Mucosa of descending colon (tissue), 3 donors: ENCODE data around the gene PLEKHA6. TPM values are rescaled to one million over a fixed set of nuclear protein-coding genes. Genes with fewer than 3 reads are reported as not detected.

Source experiments
- ATAC-seq: fragments of 200-7000 bp; cut with Tn5 transposase; one replicate; pipeline ENCODE4 v1.9.1; 2020; ENCODE audit warnings: mild to moderate bottlenecking, moderate library complexity
- DNase-seq, 3 donors: peaks; one replicate each; pipeline ENCODE4 v3.0.0-alpha.2; 2020
- H3K36me3 ChIP-seq: fragments of 200-600 bp; one replicate; pipeline ENCODE4 v1.8.0; 2021; ENCODE audit warnings: low read depth, mild to moderate bottlenecking
- H3K4me1 ChIP-seq: fragments of 200-600 bp; one replicate; pipeline ENCODE4 v1.8.0; 2021; ENCODE audit warnings: low read depth, mild to moderate bottlenecking
- H3K4me3 ChIP-seq: fragments of 200-600 bp; one replicate; pipeline ENCODE4 v1.8.0; 2021; ENCODE audit warnings: mild to moderate bottlenecking
- H3K9me3 ChIP-seq: fragments of 200-600 bp; one replicate; pipeline ENCODE4 v1.8.0; 2021; ENCODE audit warnings: mild to moderate bottlenecking
- intact Hi-C, 2 donors: fragments of 100-400 bp; cut with DNase I in 1 of 2; cut with micrococcal nuclease in 1 of 2; formaldehyde crosslinking; loops; one replicate each; pipeline versions ENCODE4 v1.11.0 to v1.11.1; 2022; cut with DNase I, micrococcal nuclease
- total RNA-seq, 3 donors: library from RNA; stranded (reverse); fragmentation: NEBNext Ultra II Directional in 2 of 3; extraction: Animal tissue kit (Norgen Biotek cat#: 25700) in 2 of 3; gene quantifications; one replicate each; pipeline versions ENCODE4 v1.2.1 to v1.2.4, GENCODE V29; 2021 to 2023
- TF ChIP-seq, protein P1 (sequence below): fragments of 200-600 bp; IDR thresholded peaks from one replicate; pipeline ENCODE4 v1.8.0; 2022; ENCODE audit warnings: antibody characterized with exemption, mild to moderate bottlenecking
- donor health status: DM: no; HTN: no; CAD: no; lungs with moderate emphysema.
- donor health status: DM: no; HTN: no; CAD: no.
- donor health status: DM: no; HTN: yes; CAD: no.

The PLEKHA6 gene
- total RNA-seq, 3 donors from 2014 or later = 82.4 to 154 (median 115) TPM

DNA sequence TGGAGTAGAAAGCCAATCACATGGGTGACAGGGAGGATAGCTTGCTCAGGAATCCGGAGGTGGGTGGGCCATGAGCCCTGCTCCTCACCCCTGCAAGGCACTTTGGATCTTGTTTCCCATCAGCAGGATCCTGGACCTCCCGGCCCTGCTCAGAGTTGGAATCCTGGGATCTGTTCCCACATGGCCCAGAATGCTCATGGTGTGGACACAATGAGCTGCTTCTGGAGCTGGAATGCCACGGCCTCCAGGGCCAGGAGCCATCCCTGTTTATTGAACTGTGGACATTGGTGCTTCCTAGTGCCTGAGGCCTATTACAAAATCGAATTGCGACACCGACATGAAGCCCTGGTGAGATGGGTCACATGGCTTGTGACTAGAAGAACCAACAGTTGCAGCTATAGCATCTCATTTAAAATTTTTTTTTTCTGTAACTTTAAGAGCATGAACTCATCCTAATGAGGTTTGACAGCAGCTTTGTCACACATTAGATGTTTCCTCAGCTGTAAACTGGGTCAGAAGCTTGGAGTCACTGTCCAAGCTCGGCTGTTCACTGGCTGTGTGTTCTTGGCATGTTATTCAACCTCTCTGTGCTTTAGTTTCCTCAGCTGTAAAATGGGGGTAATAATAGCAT lies 105.6 kb downstream of the PLEKHA6 start:
- no peaks in the 10 kb centered on the region for H3K4me1 ChIP-seq
- H3K36me3 ChIP-seq = no peaks in the 10 kb centered on the region
- no peak overlapping the region for H3K4me3 ChIP-seq
- ATAC-seq (peak; percentile 15), DNase-seq (peak in 1 of 3 donors; percentile 37)
- TF ChIP-seq, protein P1, sequence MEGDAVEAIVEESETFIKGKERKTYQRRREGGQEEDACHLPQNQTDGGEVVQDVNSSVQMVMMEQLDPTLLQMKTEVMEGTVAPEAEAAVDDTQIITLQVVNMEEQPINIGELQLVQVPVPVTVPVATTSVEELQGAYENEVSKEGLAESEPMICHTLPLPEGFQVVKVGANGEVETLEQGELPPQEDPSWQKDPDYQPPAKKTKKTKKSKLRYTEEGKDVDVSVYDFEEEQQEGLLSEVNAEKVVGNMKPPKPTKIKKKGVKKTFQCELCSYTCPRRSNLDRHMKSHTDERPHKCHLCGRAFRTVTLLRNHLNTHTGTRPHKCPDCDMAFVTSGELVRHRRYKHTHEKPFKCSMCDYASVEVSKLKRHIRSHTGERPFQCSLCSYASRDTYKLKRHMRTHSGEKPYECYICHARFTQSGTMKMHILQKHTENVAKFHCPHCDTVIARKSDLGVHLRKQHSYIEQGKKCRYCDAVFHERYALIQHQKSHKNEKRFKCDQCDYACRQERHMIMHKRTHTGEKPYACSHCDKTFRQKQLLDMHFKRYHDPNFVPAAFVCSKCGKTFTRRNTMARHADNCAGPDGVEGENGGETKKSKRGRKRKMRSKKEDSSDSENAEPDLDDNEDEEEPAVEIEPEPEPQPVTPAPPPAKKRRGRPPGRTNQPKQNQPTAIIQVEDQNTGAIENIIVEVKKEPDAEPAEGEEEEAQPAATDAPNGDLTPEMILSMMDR = no peak
- no peaks in the 10 kb centered on the region for H3K9me3 ChIP-seq
- intact Hi-C loops = no loop called here

DNA sequence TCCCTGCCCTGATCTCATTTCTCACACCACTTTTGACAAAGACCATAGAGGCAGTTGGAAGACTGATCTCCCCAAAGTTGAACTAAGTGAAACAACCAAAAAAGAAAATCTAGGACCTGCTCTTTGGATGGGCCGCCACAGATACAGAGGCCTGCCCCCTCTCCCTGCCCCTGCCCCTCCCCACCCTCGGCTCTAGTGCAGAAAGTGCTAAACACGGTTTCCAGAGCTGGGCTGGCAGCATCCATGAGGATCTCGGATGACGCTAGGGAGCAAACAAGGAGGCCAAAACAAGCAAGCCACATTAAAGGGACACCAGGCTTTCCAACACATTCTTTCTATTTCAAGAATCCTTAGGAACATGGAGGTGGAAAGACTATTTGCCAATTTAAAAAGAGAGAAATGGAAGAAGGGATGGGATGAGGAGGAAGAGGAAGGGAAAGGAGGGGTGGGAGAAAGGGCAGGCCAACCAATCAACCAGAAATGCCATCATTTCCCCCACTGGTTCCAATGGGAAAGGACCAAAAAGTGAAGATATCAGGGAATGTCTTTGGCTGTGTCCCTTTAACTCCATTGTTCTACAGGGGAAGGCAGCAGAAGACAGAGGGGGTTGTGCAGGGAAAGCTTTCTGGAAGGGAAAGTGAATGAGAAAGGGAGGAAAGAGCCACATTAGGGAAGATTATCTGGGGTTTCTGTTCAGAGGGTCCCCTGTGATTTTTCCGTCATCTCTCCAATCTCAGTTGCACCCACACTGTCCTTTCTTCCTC lies 107.6 kb downstream of the PLEKHA6 start:
- Histone ChIP-seq H3K36me3 (no peaks in the 10 kb centered on the region), H3K4me3 (no peak overlapping the region), H3K9me3 (no peaks in the 10 kb centered on the region), H3K4me1 (no peaks in the 10 kb centered on the region)
- no peak for ATAC-seq
- TF ChIP-seq, protein P1 = no peak
- no peak for DNase-seq
- intact Hi-C loops = no loop called here

DNA sequence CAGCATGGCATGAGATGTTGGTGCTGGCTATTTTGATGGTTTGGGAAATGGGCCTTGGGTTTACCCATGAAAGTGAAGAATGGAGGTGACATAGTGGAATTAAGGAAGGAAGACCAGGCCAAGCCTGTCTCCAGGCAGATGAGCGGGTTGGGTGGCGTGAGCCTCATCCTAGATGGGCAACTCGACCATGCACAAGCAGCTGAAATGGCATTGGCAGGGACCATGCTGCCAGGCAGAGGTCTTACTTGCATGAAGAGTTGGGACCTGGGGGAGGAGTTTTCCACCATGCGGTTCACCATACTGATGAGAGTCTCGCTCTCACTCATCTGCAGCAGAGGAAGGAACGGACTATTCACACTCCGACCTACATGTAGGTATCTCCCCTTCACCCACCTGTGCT lies 108.4 kb downstream of the PLEKHA6 start:
- no peak for ATAC-seq
- DNase-seq = no peak
- TF ChIP-seq, protein P1 = no peak
- H3K4me3 ChIP-seq = no peak overlapping the region
- H3K36me3 ChIP-seq = no peaks in the 10 kb centered on the region
- intact Hi-C loops = no loop called here
- no peaks in the 10 kb centered on the region for H3K4me1 ChIP-seq
- no peaks in the 10 kb centered on the region for H3K9me3 ChIP-seq

DNA sequence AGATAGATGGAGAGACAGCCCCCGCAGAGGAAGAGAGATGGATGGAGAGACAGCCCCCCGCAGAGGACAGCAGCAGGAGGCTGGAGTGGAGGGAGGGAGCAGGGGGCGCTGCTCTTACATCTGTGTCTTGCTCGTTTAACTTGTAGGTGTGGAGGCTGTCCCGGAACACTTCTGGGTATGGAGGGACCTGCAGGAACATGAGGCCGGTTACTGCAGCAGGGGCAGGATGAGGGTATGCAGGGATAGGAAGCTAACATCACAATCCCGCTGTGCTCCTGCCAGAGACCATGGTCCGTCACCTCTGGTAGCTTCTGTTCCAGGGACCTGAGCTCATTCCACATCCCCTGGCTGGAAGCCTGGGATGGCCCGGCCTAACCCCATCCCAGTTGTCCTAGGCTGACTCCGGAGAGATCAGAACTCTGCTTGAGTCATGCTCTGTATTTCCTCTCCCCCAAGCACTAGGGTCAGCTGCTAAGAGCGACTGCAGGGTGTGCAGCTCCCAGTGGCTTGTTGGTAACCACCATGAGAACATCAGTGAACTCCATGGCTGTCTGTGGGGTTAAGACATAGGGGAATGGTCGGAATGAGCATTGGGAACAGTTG lies 109.2 kb downstream of the PLEKHA6 start:
- DNase-seq = no peak
- ATAC-seq = no peak
- no peaks in the 10 kb centered on the region for H3K36me3 ChIP-seq
- intact Hi-C loops = no loop called here
- H3K4me3 ChIP-seq = no peak overlapping the region
- H3K4me1 ChIP-seq = no peaks in the 10 kb centered on the region
- H3K9me3 ChIP-seq = no peaks in the 10 kb centered on the region
- TF ChIP-seq, protein P1 = no peak

DNA sequence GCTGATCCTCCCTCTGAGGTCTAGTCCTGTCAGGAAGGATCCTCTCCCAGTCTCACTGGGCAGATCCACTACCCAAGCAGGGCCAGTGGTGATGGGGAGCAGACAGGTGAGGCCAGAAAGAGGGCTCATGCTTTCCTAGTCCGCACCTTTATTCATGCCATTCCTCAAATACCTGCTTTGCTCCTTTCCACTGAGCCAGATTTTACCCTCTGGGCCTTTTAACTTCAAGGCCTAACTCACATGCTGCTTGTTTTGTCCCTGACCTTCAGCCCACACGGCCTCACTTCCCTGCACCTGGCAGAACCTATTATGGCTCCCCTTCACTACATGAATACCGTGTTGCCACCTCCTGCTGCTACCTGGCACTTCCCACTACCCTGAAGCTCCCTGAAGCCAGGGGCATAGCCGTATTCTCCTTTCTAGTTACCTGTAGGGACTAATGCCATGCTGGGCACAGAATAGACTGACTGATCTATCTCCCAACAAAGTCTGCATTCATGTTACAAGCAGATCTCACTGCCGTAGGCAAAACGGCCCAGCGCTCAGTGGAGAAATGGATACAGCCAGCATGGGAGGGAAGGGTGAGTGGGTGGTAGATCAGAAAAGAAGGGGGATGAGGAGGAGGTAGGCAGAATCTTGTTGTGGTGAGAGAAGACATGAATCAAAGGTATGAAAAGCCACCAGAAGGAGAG lies 109.8 kb downstream of the PLEKHA6 start:
- no peaks in the 10 kb centered on the region for H3K36me3 ChIP-seq

More for the DNA sequence above, 109.8 kb downstream of the PLEKHA6 start:
- DNase-seq = no peak
- H3K9me3 ChIP-seq = no peaks in the 10 kb centered on the region
- intact Hi-C loops = no loop called here
- TF ChIP-seq, protein P1 = no peak
- no peaks in the 10 kb centered on the region for H3K4me1 ChIP-seq
- no peak overlapping the region for H3K4me3 ChIP-seq
- no peak for ATAC-seq
